GM11168 (cell line): ENCODE measurements around the gene SHISA2.

ENCODE experiments used
- in situ Hi-C: fragments of 300-500 bp; cut with MboI; formaldehyde crosslinking; loops from one replicate; pipeline ENCODE4 v1.12.0; 2022; ENCODE audit warnings: low sequenced_read_pairs; ENCODE audit not compliant: unreplicated experiment

SHISA2 gene

DNA sequence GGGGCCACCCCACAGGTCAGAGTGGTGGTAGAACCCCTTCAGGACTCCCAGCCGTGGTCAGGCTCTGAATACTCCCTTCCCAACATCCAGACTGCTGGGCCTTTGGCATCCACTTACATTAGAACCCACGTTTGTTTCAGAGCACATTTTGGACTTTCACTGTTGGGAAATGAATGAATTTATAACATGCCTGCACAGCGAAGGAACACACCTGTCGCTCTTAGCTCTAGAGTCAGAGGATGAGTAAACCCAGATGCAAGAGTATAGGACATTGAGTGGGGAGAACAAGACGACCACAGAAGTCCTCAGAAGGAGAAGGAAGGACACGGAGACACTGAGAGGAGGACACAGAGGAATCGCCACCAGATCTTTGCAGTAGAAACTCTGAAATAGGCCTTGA, 30.9 kb downstream of the SHISA2 start:
- in situ Hi-C loops = no loop called here

DNA sequence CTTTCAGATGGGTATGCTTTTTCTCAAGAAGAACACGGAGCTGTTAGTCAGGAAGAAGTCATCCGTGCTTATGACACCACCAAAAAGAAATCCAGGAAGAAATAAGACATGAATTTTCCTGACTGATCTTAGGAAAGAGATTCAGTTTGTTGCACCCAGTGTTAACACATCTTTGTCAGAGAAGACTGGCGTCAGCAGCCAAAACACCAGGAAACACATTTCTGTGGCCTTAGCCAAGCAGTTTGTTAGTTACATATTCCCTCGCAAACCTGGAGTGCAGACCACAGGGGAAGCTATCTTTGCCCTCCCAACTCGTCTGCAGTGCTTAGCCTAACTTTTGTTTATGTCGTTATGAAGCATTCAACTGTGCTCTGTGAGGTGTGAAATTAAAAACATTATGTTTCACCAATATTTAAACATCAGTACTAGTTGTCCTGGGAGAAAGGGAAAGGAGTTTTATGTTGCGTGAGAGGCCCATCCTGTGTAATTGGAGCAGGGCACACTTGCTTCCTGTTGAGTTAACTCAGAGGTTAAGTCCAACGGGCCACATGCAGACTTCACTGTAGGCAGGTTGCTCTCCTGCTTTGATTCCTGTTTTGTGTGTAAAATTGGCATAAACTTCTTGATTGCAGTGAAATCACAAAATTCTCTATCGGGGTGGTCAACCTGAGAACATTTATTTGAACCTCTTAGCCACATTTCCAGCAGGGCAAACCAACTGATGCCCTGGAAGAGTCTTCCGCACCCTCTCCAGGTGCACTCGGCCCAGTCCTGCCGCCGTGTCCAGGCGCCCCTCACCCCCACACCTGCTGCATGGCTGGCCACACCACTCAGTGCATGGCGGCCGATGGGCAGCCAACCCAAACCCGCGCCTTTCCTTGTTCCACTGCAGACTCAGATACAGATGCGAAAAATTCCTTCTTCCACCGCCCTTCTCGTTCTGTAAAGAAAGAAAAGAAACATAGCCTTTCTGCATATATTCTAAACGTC, 31.6 kb downstream of the SHISA2 start:
- in situ Hi-C loops = no loop called here

DNA sequence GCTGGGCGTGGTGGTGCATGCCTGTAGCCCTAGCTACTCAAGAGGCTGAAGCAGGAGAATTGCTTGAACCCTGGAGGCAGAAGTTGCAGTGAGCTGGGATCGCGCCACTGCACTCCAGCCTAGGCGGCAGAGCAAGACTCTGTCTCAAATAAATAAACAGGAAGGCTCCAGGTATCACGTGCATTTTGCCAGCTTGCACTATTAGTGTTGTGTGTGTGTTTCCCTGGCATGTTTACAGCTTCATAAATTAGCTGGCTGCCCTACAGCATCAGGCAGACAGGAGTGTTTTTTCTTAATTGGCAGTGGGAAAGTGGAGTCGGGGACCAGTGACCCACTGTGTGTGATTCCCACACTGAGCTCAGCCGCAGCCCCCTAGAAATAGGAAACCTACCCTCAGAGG, 32.6 kb downstream of the SHISA2 start:
- in situ Hi-C loops = no loop called here

DNA sequence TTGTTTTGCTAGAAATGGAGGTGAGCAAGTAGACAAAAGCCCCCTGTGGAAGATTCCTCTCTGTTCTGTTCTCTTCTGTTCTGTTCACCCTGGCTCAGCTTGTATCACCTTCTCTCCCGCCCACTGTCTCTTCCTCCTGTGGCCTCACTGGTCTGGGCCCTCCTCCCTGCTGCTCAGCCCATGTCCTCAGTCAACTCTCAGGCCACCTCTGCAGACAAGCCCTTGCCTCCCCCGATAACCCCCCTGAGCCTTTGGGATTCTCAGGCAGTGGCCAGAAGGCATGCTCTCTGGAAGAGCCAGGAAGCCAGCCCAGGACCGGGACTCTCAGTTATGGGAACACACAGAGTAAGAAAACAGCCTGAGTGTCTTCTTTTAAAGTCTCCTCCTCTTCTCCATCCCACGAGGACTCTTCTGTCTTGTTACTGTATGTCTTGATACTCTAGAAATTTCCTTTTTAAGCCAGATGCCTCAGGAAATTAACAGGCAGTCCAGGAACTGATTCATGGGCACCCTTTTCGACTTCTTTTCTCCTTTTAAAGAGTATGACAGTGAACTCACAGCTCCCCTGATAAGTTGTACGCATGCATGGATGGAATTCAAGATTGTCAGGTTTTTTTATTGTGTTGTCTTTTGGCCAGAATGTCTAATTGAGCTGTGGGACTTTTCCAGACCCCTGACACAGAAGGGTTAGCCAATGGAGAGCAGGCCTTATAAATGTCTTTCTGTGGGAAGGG, 33.7 kb downstream of the SHISA2 start:
- in situ Hi-C loops = no loop called here

DNA sequence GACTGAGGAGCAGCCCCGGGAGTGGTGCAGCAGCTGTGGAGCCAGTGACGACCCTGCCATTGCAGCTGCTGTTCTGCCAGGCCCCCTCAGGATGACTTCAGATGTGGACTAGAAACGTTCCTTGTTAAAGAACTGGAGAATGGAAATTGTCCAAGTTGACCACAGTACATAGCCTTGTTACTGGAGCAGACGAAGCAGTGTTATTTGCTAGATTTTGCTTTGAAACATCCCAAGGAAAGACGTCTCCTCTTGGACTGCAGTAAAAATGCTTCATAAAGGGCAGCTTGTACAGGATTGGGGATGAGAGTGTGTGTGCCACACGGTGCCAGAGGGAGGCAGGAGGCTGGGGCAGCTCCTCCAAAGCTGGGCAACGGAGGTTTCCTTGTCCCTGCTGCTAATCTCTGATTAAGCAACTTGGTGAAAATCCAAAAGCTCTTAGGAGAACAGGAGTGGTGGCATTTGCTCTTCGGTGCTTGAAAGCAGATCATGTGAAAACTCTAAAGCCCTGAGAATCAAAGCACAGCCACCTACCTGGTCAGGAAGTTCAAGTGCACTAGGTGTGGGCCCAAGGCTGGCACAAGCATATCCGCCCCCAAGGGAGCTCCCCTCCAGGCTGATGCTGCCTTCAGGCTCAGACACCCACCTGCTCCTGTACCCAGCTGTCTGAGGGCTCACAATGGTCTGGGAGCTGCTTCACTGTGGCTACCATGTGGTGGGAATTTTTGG, 34.5 kb downstream of the SHISA2 start:
- in situ Hi-C loops = no loop called here

DNA sequence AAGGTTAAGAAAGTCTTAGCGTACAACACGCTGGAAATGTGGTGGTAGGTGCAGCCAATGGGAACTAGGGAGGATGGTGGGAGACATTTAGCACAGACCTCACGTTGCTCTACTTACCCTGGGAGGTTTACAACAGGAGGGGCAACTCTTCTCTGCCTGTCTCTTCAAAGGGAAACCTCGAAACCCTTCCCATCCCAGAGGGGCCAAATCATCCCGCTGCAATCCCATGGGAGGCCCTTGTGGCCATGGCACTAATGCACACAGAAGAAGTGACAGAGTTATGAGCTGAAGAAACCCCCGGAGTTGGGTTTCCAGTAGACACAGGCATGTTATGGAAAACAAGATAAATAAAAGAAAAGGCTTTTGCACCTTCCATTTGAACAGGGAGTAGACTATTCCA, 35.6 kb downstream of the SHISA2 start:
- in situ Hi-C loops = no loop called here

DNA sequence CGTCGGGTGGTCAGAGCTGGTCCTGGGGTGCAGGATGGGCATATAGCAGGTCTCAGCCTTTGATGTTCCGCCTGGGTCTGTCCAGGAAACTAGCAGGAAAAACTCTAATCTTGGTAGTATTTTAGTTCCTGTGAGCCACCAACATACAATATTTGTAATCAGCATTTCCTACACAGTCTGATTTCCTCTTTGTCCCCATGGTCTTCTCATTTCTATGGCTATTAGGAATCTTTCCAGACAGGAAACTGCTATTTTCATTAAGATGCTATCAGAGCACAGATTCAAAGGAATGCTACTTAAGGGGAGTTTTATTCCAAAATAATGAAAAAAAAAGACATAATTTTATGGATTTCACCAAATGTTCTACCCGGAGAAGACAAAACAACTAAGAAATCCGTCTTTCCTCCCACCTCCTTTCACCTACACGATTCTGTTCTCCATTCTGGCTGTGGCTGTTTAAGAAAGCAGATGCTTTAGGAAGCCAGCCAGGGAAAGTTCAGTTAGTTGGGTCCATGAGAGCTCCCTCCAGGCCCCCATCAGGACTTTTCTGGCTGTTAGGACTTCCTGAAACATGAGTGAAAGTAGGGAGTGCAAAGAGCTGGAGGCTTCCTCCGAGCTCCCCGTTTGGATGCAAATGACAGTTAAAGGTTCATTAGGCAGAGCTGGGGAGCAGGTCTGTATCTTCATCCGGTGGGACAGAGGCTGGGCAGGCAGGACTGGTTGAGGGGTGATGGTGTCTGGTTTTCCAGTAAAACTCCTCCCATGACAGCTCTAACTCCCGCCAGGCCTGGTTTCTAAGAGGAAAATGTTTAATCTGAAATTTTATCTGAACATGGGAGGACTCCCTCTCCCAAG, 36.3 kb downstream of the SHISA2 start:
- in situ Hi-C loops = no loop called here

DNA sequence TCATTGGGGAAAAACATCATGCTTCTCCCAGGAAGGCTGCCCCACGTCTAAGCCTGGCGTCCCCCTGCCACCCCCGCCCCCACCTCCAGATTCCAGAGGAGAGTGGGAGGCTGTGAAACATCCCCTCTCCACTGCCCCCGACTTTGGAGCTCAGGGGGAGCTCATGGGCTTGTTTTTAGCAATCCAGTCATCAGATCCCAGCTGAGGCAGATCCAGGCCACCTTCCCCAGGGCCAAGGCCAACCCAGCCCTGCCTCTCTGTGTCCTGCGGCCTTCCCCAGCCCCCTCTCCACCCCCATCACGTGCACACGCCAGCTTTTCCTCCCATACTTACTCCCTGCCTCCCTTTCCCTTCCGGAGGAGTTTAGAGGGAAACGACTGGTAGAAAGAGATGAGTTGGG, 38.8 kb downstream of the SHISA2 start:
- in situ Hi-C loops = no loop called here

DNA sequence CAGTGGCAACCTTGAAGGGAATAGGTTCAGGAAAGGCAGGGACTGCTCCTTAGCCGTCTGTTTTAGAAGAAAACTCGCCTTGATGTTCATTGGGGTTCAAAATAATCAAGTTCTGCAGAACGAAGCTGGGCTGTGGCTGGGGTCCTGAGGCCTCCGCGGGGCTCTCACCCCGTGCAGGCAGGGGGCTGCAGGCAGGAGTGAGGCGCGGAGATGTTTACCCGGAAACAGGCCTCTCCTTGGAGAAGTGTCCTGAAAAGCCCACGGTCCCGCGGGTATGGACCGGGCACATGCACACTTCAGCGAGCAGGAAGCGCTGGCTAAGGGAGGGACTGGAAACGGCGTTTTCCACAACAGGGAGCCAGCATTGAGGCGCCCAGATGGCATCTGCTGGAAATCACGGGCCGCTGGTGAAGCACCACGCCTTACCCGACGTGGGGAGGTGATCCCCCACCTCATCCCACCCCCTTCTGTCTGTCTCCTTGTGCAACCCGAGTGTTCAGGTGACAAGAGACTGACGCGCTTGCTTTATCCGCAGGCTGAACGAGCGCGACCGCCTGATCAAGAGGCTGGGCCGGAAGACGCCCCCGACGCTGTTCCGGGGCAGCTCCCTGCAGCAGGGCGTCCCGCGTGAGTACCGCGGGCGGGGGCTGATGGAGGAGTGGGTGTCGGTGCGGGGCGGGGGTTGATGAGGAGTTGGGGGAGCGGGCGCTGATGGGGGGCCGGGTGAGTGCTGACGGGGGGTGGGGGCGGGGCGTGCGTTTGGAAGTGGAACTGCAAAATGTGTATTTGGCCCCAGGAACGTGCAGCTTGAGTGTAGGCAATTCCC, 39.6 kb downstream of the SHISA2 start:
- in situ Hi-C loops = no loop called here

DNA sequence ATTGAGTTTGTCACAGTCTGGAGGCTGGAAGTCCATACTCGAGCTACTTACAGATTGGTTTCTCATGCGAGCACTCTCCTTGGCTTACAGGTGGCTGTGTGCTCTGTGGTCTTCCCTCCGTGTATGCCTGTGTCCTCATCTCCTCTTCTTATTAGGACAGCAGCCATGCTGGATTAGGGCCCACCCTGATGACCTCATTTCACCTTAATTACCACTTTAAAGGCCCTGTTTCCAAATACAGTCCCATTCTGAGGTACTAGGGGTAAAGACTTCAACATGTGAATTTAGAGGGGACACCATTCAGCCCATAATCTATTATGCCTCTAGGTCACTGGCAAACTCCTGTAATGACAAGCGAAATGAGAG, 40.6 kb downstream of the SHISA2 start:
- in situ Hi-C loops = no loop called here

DNA sequence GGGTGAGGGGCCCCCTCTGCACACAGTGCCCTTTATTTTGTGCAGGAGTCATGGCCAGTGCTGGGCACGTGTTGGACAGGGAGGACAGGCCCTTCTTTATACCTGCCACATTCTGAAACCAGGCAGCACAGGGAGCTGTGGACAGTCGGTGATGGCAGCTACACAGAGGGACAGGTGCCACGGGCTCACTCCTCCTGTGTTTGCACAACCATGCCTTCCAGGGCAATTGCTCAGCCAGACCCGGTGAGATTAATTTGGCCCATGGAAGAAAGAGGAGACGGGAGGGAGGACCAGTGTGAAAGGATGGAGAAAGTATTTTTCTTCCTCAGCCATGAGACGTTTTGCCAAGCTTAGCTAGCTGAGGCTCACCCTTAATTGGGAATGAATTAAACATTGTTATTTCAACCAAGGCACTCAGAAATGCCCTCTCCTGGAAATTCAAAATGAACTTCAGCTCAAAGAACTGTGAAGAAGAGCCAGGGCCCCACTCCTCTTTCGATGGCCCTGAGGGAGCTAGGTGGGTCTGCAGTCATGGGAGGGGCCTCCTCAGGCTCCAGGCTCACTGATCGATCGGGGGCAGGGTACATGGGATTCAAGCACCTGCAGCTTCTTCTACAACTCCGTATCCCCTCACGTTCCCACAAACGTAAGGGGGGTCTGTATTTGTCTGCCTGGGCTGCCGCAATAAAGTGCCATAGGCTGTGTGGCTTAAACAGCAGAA, 41.2 kb downstream of the SHISA2 start:
- in situ Hi-C loops = no loop called here

DNA sequence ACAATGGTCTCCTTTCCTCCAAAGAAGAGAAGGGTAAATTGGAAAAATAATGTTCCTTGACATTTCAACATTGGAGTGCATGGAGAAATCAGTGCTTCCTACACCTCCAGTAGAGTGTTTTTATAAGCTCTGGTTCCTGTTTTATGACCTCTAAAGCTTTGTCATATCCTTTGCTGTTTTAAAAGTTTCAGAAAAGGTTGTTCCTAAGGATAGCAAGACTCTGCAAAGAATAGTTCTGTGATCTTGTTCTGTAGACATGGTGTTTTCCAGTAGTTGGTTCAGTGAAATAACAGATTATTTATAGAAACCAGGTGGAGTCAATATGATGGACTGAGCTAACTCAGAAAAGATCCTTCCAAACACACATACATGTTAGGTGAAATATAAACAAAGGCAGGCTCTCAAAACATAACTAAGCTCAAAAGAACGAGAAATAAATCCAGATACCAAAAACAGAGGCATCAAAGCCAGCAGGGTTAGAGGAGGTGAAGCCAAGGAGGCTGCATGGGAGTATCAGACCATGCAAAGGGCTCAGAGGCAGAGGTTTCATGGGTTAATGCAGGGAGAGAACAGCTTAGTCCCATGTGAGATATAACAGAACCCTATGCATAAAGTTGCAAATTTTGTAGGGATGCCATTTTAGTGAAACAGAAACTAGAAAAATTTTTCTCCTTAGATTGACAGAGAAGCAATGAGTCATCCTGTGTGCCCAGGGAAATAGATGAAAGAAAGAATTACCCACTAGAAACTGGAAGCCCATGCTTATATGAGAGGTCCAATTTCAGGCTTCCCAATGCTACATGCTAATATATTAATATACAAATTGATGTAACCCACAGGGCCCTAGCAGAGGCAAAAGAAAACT, 44.3 kb downstream of the SHISA2 start:
- in situ Hi-C loops = no loop called here
